HG03060 (cell line): Measurements from ENCODE around the gene PTPN14.
"Not testable (repeated sequence)": the region's sequence is repeated elsewhere in the genome, so short reads cannot be mapped to it uniquely, and the experiment has no call there.

ENCODE experiments used
- ATAC-seq: cut with Tn5 transposase; IDR thresholded peaks from one replicate; pipeline ENCODE4 v1.9.1; 2021; ENCODE audit warnings: low read depth, moderate number of reproducible peaks; ENCODE audit not compliant: unreplicated experiment

PTPN14 gene

DNA sequence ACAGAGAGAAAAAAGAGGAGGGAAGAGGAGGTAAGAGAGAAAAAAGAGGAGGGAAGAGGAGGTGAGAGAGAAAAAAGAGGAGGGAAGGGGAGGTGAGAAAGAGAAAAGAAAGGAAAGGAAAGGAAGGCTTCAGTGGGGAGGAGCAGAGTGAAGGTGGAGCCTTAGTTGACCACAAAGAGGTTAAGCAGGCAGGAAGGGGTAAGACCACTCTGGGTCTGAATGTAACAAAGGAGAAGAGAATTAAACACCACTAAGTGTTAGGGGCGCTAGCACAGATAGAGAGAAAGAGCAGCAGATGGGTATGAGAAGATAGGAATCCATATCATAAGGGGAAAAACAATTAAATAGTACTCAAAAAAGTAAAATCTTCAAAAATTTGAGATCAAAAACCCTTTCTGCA lies 6.6 kb downstream of the PTPN14 start:
- no peak for ATAC-seq

- ATAC-seq = no peak
Observed at GRCh38 chr1:214542275-214543199, 8.9 kb downstream of the PTPN14 start.

DNA sequence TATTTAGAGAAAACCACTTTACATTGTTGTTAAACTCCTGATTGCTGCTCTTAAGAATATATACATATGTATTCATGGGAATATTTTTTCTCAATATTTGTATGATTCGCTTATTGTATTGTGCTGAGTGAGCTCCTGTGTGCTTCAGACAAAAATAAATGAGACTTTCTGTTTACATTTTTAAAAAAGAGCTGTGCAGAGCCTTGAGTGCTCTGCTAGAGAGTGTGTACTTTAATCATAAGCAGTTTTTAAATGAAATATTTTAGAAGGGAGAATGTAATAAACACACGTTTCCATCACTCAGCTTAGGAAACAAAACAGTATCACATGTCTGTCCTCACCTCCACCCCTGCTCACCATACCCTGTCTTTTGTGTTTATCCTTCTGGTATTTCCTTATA lies 9.7 kb downstream of the PTPN14 start:
- no peak for ATAC-seq

- ATAC-seq = no peak
Observed at GRCh38 chr1:214541206-214541605, 10.2 kb downstream of the PTPN14 start.

GRCh38 chr1:214540324-214540723 lies 11.1 kb downstream of the PTPN14 start:
- ATAC-seq = no peak

DNA sequence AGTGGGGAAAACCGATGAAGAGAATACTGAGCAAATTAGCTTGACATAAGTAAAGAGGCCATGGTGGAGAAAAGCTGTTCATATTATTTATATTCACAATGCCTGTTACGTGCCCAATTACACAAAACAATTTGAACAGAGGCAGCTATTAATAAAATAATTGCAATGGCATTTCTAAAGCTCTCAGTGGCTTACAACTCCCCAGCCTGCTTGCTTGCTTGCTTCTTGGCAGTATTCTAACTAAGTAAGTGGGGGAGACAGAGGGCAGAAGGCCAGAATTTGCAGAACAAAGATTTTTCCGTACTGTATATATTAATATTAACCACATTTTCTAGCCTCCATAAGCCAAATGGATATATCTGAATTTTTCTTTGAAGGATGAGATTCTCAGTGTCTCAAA lies 12.9 kb downstream of the PTPN14 start:
- ATAC-seq = no peak

- ATAC-seq = no peak
Observed at GRCh38 chr1:214537872-214538473, 13.4 kb downstream of the PTPN14 start.

DNA sequence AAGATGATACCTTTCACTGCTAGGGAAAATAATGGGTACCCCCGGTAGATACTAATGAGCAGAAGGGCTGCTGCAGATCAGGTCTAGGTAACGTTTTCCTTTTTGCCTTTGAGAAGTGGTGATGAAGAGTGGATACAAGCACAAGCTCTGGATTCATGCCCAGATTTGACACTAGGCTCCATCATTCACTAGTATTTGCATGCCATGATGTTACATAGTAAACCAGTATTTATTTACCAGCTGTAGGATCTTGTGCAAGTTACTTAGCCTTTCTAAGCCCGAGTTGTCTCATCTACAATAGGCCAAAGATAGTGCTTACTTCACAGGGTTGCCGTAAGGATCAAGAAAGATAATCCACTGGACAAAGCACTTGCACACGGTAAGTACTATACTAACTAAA lies 14.2 kb downstream of the PTPN14 start:
- ATAC-seq = no peak

DNA sequence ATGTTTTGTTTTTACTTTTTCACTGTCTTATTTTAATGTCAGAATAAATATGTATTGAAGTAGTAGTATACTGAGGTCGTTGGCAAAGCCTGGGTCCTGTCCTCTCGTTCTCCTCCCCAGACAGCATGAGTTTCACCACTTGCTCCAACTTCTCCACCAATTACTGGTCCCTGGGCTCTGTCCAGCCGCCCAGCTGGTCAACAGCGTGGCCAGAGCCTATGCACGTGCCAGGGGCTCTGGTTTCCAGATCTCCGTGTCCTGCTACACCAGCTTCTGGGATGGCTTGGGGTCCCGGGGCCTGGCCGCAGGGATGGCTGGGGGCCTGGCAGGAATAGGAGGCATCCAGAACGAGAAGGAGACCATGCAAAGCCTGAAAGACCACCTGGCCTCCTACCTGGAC lies 19.3 kb downstream of the PTPN14 start:
- ATAC-seq = no peak

- ATAC-seq = no peak
Observed at GRCh38 chr1:214525535-214526019, 25.8 kb downstream of the PTPN14 start.

- ATAC-seq = no peak
Observed at GRCh38 chr1:214524824-214525223, 26.6 kb downstream of the PTPN14 start.

GRCh38 chr1:214523124-214523824 lies 28.1 kb downstream of the PTPN14 start:
- ATAC-seq = no peak

DNA sequence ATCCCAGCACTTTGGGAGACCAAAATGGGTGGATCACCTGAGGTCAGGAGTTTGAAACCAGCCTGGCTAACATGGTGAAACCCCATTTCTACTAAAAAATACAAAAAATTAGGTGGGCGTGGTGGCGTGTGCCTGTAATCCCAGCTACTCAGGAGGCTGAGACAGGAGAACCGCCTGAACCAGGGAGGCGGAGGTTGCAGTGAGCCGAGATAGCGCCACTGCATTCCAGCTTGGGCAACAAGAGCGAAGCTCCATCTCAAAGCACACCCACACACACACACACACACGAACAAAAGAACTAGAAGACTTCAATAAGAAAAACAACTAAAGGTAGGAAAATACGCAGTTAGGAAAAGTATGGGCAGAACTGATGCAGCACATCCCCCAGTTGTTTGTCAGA lies 29.9 kb downstream of the PTPN14 start:
- ATAC-seq = not testable (repeated sequence)

DNA sequence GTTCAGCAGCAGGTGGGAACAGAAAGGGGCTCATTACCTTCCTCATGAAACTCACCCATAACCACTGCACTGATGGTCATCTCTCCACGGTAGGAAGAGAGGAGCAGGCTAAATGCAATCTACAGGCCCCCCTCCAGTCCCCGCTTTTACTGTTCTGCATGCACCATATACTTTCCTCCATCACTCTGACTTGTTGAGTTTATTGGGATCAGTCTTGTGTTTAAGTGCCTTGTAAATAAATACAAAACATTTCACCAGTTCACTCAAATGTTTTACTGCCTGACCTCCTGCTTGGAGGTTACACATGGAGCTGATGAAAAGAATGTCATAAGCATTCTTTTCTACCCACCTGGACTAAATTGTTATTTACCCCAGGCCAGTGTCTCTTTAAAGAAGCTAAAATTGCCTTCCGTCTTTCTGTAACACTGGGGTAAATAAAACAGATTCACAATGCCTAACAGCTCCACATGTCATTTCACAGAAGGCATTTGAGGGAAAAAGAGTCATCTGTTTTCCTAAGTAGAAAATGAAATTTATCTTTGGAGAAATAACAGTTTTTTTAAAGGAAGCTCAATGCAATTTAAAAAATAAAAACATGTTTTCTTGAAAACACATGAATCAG lies 30.7 kb downstream of the PTPN14 start:
- ATAC-seq = no peak

DNA sequence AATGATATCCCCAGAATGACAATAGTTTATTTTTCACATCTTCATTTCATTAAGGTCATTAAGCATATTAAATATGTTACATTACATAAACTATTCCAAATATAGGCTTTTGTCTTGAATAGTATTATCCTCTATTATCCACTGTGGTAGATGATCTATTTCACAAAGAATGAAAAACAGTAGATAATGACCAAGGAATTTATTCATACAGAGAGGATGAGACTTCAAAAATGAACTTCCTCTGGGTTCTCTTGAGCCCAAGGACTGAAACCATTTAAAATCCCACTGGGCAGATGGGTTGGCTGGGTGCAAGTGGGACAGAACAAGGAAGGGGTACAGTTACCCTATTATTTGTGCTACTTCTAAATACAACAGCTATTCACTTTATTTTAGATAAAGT lies 33.0 kb downstream of the PTPN14 start:
- no peak for ATAC-seq

- ATAC-seq = no peak
Observed at GRCh38 chr1:214516434-214517326, 34.7 kb downstream of the PTPN14 start.

DNA sequence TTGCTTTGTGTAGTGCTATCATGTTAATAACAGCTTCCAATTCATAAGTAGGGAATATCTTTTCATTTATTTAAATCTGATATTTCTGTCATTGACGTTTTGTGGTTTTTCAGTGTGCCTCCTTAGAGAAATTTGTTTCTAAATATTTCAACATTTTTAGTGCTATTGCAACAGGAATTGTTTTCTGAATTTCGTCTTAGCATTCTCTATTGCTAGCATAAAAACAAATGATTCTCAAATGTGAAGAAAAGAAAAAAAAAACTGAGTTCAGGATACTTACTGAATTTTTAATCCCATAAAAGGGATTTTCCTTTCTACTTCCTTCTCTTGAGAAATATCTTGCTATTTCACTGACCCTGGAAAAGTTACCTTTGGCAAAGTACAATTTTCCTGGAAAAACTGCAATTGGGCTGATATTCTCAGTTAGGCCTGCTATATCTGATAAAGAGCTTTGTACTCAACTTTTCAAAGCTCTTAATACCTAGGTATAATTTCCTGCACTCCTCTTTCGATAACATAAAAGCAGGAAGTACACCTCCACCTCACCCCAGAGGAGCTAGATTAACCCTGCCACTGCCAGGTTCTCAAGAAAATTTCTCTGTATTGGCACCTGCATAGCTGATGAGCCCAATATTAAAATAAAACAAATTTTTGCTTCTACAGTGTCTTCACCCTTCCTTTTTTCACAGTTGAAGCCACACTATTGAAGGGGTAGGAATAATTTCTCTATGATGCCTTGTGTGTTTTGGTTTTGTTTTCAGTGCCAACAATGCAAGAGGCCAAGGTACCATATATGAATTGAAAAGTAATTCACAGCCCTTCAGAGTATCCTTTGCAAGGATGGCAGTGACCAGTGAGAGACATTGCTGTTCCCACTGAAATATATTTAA lies 35.6 kb downstream of the PTPN14 start:
- ATAC-seq = no peak

GRCh38 chr1:214514819-214515383 lies 36.5 kb downstream of the PTPN14 start:
- no peak for ATAC-seq
